Gastrocnemius medialis (tissue), 4 donors: Measurements from ENCODE around the gene PLXNC1.

Source experiments
- POLR2A ChIP-seq, 2 donors: fragments of 450-650 bp; IDR thresholded peaks; one replicate each; pipeline ENCODE4 v1.6.1; 2017; ENCODE audit warnings: antibody characterized with exemption in 2 of 2, mild to moderate bottlenecking in 2 of 2, moderate library complexity in 2 of 2
- TF ChIP-seq, protein P1 (sequence below), 5 experiments: fragments of 450-650 bp in 3 of 5; fragments of 200-600 bp in 2 of 5; sonication (generic) in 2 of 5; IDR thresholded peaks in 4 of 5; conservative IDR thresholded peaks in 1 of 5; 1 replicate in 4 of 5; 2 replicates in 1 of 5; pipeline ENCODE4 v1.5.1; 2016 to 2019; ENCODE audit warnings: antibody characterized with exemption in 5 of 5, mild to moderate bottlenecking in 3 of 5, moderate library complexity in 3 of 5

DNA sequence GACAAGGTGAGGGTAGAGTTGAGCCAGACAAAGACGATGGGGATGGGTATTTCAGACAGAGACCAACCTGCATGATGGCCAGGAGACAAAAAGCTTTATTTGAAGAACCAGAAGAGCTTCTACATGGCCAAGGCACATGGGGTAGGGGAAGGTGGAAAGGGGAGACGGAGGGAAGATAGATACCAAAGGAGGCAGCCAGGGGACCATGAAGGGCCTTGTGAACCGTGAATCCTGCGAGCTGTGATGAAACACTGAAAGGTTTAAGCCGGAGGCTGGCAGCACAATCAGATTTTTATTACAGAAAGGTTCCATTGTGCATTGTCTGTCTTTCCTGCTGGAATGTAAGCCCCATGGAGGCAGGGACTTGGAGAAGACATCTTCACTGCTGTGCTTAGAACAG, 72.4 kb downstream of the PLXNC1 start:
- TF ChIP-seq, protein P1, sequence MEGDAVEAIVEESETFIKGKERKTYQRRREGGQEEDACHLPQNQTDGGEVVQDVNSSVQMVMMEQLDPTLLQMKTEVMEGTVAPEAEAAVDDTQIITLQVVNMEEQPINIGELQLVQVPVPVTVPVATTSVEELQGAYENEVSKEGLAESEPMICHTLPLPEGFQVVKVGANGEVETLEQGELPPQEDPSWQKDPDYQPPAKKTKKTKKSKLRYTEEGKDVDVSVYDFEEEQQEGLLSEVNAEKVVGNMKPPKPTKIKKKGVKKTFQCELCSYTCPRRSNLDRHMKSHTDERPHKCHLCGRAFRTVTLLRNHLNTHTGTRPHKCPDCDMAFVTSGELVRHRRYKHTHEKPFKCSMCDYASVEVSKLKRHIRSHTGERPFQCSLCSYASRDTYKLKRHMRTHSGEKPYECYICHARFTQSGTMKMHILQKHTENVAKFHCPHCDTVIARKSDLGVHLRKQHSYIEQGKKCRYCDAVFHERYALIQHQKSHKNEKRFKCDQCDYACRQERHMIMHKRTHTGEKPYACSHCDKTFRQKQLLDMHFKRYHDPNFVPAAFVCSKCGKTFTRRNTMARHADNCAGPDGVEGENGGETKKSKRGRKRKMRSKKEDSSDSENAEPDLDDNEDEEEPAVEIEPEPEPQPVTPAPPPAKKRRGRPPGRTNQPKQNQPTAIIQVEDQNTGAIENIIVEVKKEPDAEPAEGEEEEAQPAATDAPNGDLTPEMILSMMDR (IDR thresholded peaks at IDR 0.05 in 4 of 5, conservative IDR thresholded peaks at IDR 0.05 in 1 of 5) = no peak
- no peak for TF ChIP-seq POLR2A (IDR thresholded peaks at IDR 0.05)
